Sigmoid colon (tissue), 7 donors: ENCODE measurements around the gene USP34. TPM values are rescaled to one million over a fixed set of nuclear protein-coding genes. Genes with fewer than 3 reads are reported as not detected.

Experiments used
- DNase-seq: peaks from one replicate; pipeline ENCODE4 v3.0.0-alpha.2; 2019
- H3K27ac ChIP-seq, 4 donors: fragments of 200-600 bp; sonication (generic); one replicate each; pipeline ENCODE4 v1.5.1; 2016 to 2019; ENCODE audit warnings: mild to moderate bottlenecking in 1 of 4
- H3K27me3 ChIP-seq, 3 donors: fragments of 200-600 bp; sonication (generic); one replicate each; pipeline ENCODE4 v1.5.1; 2019; ENCODE audit warnings: mild to moderate bottlenecking in 1 of 3
- H3K36me3 ChIP-seq, 4 donors: fragments of 200-600 bp; sonication (generic); one replicate each; pipeline ENCODE4 v1.5.1; 2016 to 2019
- H3K4me1 ChIP-seq, 4 donors: fragments of 200-600 bp; sonication (generic); one replicate each; pipeline ENCODE4 v1.5.1; 2017 to 2019
- H3K4me3 ChIP-seq, 4 donors: fragments of 200-600 bp; sonication (generic); one replicate each; pipeline ENCODE4 v1.5.1; 2017 to 2019; ENCODE audit warnings: mild to moderate bottlenecking in 2 of 4, moderate library complexity in 1 of 4
- H3K9me3 ChIP-seq, 4 donors: fragments of 200-600 bp in 3 of 4; sonication (generic) in 3 of 4; one replicate each; pipeline versions ENCODE4 v1.5.1 to v1.6.1; 2013 to 2019
- EP300 ChIP-seq, 4 donors: sonication (generic); formaldehyde crosslinking; IDR thresholded peaks; one replicate each; pipeline ENCODE4 v1.6.1; 2017; ENCODE audit warnings: antibody characterized with exemption in 4 of 4
- POLR2A ChIP-seq, 2 donors: fragments of 450-650 bp; IDR thresholded peaks; one replicate each; pipeline ENCODE4 v1.6.1; 2016; ENCODE audit warnings: antibody characterized with exemption in 2 of 2, mild to moderate bottlenecking in 2 of 2, moderate library complexity in 2 of 2
- POLR2AphosphoS5 ChIP-seq, 4 donors: sonication (generic); formaldehyde crosslinking; IDR thresholded peaks; one replicate each; pipeline ENCODE4 v1.6.1; 2017; ENCODE audit warnings: antibody characterized with exemption in 4 of 4
- WGBS, 2 donors: extraction: QIAGEN DNeasy Blood & Tissue Kit; methylation state at CpG; one replicate each; pipeline ENCODE4 v1.1.7; 2013; 5-methylcytosine and 5-hydroxymethylcytosine counted together
- intact Hi-C: fragments of 100-400 bp; cut with DNase I; formaldehyde crosslinking; loops from one replicate; pipeline ENCODE4 v1.15.1; 2023
- polyA plus RNA-seq, 3 donors: library from polyadenylated mRNA; stranded (reverse); fragments of 200-250 nt; gene quantifications; one replicate each; pipeline ENCODE4 v1.2.3, GENCODE V29; 2013
- total RNA-seq, 4 donors: library from RNA; depleted of rRNA; stranded (reverse); fragments of >200 nt; gene quantifications; one replicate each; pipeline ENCODE4 v1.1.0, GENCODE V29; 2016
- TF ChIP-seq, protein P1 (sequence below), 4 experiments: fragments of 450-650 bp in 3 of 4; fragments of 200-600 bp in 1 of 4; IDR thresholded peaks; one replicate each; pipeline ENCODE4 v1.5.1; 2016 to 2019; ENCODE audit warnings: antibody characterized with exemption in 4 of 4, mild to moderate bottlenecking in 3 of 4, moderate library complexity in 2 of 4
- donor health status: healthy with polysubstance abuse.
- donor health status: Bipolar disorder and iron deficiency.
- donor health status: healthy.

The USP34 gene
- total and polyA plus RNA-seq, 7 donors = 23.6 to 158 (median 135) TPM

- DNase-seq = no peak
- intact Hi-C loops = no loop called here
- TF ChIP-seq, protein P1, sequence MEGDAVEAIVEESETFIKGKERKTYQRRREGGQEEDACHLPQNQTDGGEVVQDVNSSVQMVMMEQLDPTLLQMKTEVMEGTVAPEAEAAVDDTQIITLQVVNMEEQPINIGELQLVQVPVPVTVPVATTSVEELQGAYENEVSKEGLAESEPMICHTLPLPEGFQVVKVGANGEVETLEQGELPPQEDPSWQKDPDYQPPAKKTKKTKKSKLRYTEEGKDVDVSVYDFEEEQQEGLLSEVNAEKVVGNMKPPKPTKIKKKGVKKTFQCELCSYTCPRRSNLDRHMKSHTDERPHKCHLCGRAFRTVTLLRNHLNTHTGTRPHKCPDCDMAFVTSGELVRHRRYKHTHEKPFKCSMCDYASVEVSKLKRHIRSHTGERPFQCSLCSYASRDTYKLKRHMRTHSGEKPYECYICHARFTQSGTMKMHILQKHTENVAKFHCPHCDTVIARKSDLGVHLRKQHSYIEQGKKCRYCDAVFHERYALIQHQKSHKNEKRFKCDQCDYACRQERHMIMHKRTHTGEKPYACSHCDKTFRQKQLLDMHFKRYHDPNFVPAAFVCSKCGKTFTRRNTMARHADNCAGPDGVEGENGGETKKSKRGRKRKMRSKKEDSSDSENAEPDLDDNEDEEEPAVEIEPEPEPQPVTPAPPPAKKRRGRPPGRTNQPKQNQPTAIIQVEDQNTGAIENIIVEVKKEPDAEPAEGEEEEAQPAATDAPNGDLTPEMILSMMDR (IDR thresholded peaks at IDR 0.05) = no peak
- TF ChIP-seq EP300 (IDR thresholded peaks at IDR 0.05) (no peak), POLR2AphosphoS5 (IDR thresholded peaks at IDR 0.05) (no peak), POLR2A (IDR thresholded peaks at IDR 0.05) (no peak)
- Histone ChIP-seq H3K9me3 (no peaks in the 10 kb centered on the region), H3K4me3 (no peak overlapping the region), H3K27me3 (no peaks in the 10 kb centered on the region), H3K27ac (no peak overlapping the region), H3K36me3 (peaks cover 0 to 69% (median 7%) of the 10 kb centered on the region in 4 donors), H3K4me1 (peaks cover 0 to 6% (median 2%) of the 10 kb centered on the region in 4 donors)
- WGBS, 2 donors = 95% methylated on average over 19 of the region's 19 CpGs
Measured at GRCh38 chr2:61510674-61511671, 40.1 kb upstream of the USP34 start.

DNA sequence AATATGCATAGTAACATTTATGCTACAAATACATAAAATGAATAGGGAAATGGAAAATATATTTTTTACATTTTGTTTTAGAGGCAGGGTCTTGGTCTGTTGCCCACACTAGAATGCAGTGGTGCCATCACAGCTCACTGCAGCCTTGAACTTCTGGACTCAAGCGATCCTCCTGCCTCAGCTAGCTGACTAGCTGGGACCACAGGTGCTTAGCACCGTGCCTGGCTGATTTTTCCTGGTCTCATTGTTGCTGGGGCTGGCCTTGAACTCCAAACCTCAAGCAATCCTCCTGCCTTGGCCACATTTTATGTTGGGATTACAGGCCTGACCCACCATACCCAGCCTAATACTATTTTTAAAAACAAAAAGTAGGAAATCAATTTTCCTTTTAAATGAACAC lies 34.1 kb upstream of the USP34 start:
- H3K36me3 ChIP-seq = peaks cover 0 to 43% (median 2%) of the 10 kb centered on the region in 4 donors

GRCh38 chr2:61499060-61499459 lies 28.2 kb upstream of the USP34 start:
- 95 to 96% methylated on average over 2 of the region's 2 CpGs for WGBS, 2 donors

More for the DNA sequence above, 34.1 kb upstream of the USP34 start:
- intact Hi-C loops = no loop called here
- Histone ChIP-seq H3K27me3 (no peaks in the 10 kb centered on the region), H3K27ac (no peak overlapping the region), H3K4me1 (no peaks in the 10 kb centered on the region), H3K4me3 (no peak overlapping the region), H3K9me3 (no peaks in the 10 kb centered on the region)
- no peak for TF ChIP-seq EP300 (IDR thresholded peaks at IDR 0.05)
- no peak for TF ChIP-seq POLR2AphosphoS5 (IDR thresholded peaks at IDR 0.05)
- no peak for TF ChIP-seq POLR2A (IDR thresholded peaks at IDR 0.05)
- TF ChIP-seq, protein P1 (IDR thresholded peaks at IDR 0.05) = no peak
- 93 to 96% methylated on average over 2 of the region's 2 CpGs for WGBS, 2 donors
- no peak for DNase-seq

GRCh38 chr2:61493523-61493942 lies 22.6 kb upstream of the USP34 start:
- H3K27me3 ChIP-seq = no peaks in the 10 kb centered on the region
- DNase-seq = no peak
- intact Hi-C loops = no loop called here
- peaks cover 20 to 100% (median 68%) of the 10 kb centered on the region in 4 donors for H3K36me3 ChIP-seq
- H3K4me1 ChIP-seq = peaks cover 0 to 4% (median 0%) of the 10 kb centered on the region in 4 donors
- no peak overlapping the region for H3K4me3 ChIP-seq
- no peaks in the 10 kb centered on the region for H3K9me3 ChIP-seq
- 48 to 71% methylated on average over 2 of the region's 2 CpGs for WGBS, 2 donors
- H3K27ac ChIP-seq = no peak overlapping the region
- no peak for TF ChIP-seq EP300 (IDR thresholded peaks at IDR 0.05)
- TF ChIP-seq POLR2AphosphoS5 (IDR thresholded peaks at IDR 0.05) = no peak
- no peak for TF ChIP-seq POLR2A (IDR thresholded peaks at IDR 0.05)
- TF ChIP-seq, protein P1 (IDR thresholded peaks at IDR 0.05) = no peak

More at GRCh38 chr2:61499060-61499459, 28.2 kb upstream of the USP34 start:
- Histone ChIP-seq H3K9me3 (no peaks in the 10 kb centered on the region), H3K4me3 (no peak overlapping the region), H3K36me3 (peaks cover 14 to 76% (median 33%) of the 10 kb centered on the region in 4 donors), H3K27ac (no peak overlapping the region), H3K4me1 (no peaks in the 10 kb centered on the region), H3K27me3 (no peaks in the 10 kb centered on the region)
- DNase-seq = no peak
- intact Hi-C loops = loop anchor here (1.0 kb wide), 1 partner anchor 14 kb away; no protein-coding TSS in a partner anchor
- TF ChIP-seq POLR2AphosphoS5 (IDR thresholded peaks at IDR 0.05) (no peak), EP300 (IDR thresholded peaks at IDR 0.05) (no peak), POLR2A (IDR thresholded peaks at IDR 0.05) (no peak)
- TF ChIP-seq, protein P1 (IDR thresholded peaks at IDR 0.05) = no peak
